Fibroblast of villous mesenchyme (primary cell): ENCODE data around the gene DUS2. TPM values are rescaled to one million over a fixed set of nuclear protein-coding genes. Genes with fewer than 3 reads are reported as not detected.
"Not testable (repeated sequence)": the region's sequence is repeated elsewhere in the genome, so short reads cannot be mapped to it uniquely, and the experiment has no call there.

Experiments used
- DNase-seq: peaks from one replicate; pipeline ENCODE4 v3.0.0-alpha.2; 2010; ENCODE audit warnings: low read depth
- H3K4me3 ChIP-seq: 2 replicates; pipeline ENCODE4 v1.5.1; 2011; ENCODE audit warnings: low read depth, mild to moderate bottlenecking, low read length
- CTCF ChIP-seq: IDR thresholded peaks from 2 replicates; pipeline ENCODE4 v1.5.1; 2012; ENCODE audit warnings: low read depth, mild to moderate bottlenecking, low read length; ENCODE audit not compliant: insufficient read depth
- total RNA-seq: library from RNA; depleted of rRNA; stranded (reverse); fragments of >200 nt; gene quantifications from 2 replicates; pipeline ENCODE4 v1.2.3, GENCODE V29; 2012

DUS2 gene
- total RNA-seq, 1 donor, result 19.4 TPM

DNA sequence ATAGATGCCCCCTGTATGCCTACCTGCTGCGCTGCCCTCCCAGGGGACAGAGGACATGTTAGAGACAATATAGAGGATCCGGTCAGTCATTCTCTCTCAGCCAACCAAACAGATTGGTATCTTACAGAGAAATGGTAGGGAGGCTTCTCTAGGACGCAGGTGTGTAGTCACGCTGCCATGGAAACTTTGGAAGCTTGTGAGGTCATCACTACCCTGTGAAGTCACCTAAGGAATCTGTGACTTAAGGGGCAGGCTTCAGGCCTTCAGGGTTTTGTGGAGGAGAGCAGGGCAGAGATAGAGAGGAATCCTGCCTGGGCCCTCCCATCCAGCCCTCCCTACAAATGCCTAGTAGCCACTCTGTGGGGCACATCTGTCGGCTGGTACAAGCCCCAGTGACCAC is 7.4 kb upstream of the DUS2 start, which contains the start of gene DPEP2NB:
TSS of gene DPEP2NB (minus strand) at position 231 of the 400 bp plus-strand sequence. CDS start at position 90, 141 bp downstream.
- DNase-seq, result no peak
- no peak within 1 kb of the TSS for H3K4me3 ChIP-seq
- no peak for TF ChIP-seq CTCF

DNA sequence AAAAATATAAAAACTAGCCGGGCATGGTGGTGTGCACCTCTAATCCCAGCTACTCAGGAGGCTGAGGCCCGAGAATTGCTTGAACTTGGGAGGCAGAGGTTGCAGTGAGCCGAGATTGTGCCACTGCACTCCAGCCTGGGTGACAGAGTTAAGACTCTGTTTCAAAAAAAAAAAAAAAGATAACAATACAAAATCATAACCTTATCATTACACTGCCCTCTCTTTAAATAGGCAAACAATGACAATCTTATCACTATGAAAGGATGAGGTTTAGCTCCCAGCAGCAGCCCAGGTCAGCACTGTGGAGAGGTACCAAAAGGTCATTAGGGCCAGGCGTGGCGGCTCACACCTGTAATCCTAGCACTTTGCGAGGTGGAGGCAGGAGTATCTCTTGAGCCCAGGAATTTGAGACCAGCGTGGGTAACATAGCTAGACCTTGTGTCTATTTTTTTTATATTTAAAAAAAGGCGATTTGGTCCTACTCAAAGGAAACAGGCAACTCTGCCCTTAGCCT is 3.9 kb upstream of the DUS2 start:
- no peak for DNase-seq
- TF ChIP-seq CTCF, result no peak
- H3K4me3 ChIP-seq, result no peak overlapping the region

DNA sequence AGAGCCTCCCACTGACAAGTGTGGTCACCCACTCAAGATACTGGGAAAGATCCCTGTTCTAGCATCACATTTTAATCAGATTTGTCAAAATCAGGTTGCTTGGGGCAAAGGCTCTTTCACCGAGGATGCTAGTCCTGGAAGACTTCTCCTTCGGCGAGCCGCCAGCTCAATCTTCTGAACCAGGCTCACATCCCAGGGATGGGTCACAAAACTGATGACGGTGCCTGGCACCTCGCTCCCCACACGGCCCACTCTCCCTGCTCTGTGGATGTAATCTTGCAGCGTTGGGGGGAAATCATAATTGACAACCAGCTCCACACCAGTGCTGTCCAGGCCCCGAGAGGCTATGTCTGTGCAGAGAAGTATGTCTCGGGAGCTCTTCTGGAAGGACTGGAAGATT is 1.6 kb upstream of the DUS2 start:
- DNase-seq, result no peak
- no peak for TF ChIP-seq CTCF
- no peak overlapping the region for H3K4me3 ChIP-seq

- no peak for DNase-seq
- H3K4me3 ChIP-seq, result peak overlapping the region; percentile 90
- TF ChIP-seq CTCF, result no peak
Measured at GRCh38 chr16:68022278-68022727, 781 bp upstream of the DUS2 start.

DNA sequence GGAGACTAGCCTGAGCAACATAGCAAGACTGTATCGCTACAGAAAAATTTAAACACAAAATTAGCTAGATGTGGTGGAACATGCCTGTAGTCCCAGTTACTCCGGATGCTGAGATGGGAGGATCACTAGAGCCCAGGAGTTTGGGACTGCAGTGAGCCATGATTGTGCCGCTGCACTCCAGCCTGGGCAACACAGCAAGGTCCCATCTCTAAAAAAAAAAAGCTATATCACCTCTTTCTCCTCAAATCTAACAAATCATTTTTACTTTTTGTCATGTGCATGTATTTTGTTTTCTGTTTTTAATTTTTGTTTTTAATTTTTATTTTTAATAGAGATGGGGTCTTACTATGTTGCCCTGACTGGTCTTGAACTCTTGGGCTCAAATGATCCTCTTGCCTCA is 5.9 kb downstream of the DUS2 start:
- H3K4me3 ChIP-seq, result no peak overlapping the region
- no peak for DNase-seq
- TF ChIP-seq CTCF, result no peak

- DNase-seq, result peak; percentile 86
- not testable (repeated sequence) for H3K4me3 ChIP-seq
Measured at GRCh38 chr16:68030108-68030507, 7.0 kb downstream of the DUS2 start.

GRCh38 chr16:68031951-68032350 is 8.9 kb downstream of the DUS2 start:
- TF ChIP-seq CTCF, result no peak
- no peak overlapping the region for H3K4me3 ChIP-seq
- no peak for DNase-seq
